HG03469 (cell line): ENCODE results near the gene UNC45A.
"Not testable (repeated sequence)": the region's sequence is repeated elsewhere in the genome, so short reads cannot be mapped to it uniquely, and the experiment has no call there.

Source experiments
- ATAC-seq: cut with Tn5 transposase; IDR thresholded peaks from one replicate; pipeline ENCODE4 v1.9.1; 2021; ENCODE audit warnings: mild to moderate bottlenecking, moderate library complexity, moderate number of reproducible peaks; ENCODE audit not compliant: unreplicated experiment

UNC45A gene

GRCh38 chr15:90902840-90903732, 32.0 kb upstream of the UNC45A start, which contains the start of gene MAN2A2:
TSS of gene MAN2A2 (plus strand) at chr15:90903302. CDS start at chr15:90904208, 906 bp downstream.
- ATAC-seq = peak; percentile 38

- ATAC-seq = no peak
Measured at GRCh38 chr15:90903733-90904536, 31.1 kb upstream of the UNC45A start.

GRCh38 chr15:90904746-90905145, 30.3 kb upstream of the UNC45A start:
- no peak for ATAC-seq

GRCh38 chr15:90905306-90906180, 29.5 kb upstream of the UNC45A start:
- ATAC-seq = no peak

- no peak for ATAC-seq
Measured at GRCh38 chr15:90906181-90906849, 28.8 kb upstream of the UNC45A start.

- ATAC-seq = no peak
Measured at GRCh38 chr15:90907051-90907660, 27.9 kb upstream of the UNC45A start.

GRCh38 chr15:90907838-90908507, 27.1 kb upstream of the UNC45A start:
- ATAC-seq = no peak

- not testable (repeated sequence) for ATAC-seq
Measured at GRCh38 chr15:90909449-90909848, 25.6 kb upstream of the UNC45A start.

GRCh38 chr15:90909976-90910375, 25.1 kb upstream of the UNC45A start:
- ATAC-seq = no peak

- ATAC-seq = no peak
Measured at GRCh38 chr15:90910441-90911301, 24.4 kb upstream of the UNC45A start.

GRCh38 chr15:90911302-90911623, 23.8 kb upstream of the UNC45A start:
- no peak for ATAC-seq

- no peak for ATAC-seq
Measured at GRCh38 chr15:90911906-90912769, 22.9 kb upstream of the UNC45A start.

GRCh38 chr15:90912770-90913075, 22.4 kb upstream of the UNC45A start:
- no peak for ATAC-seq

- no peak for ATAC-seq
Measured at GRCh38 chr15:90913398-90913944, 21.6 kb upstream of the UNC45A start.

GRCh38 chr15:90914305-90915080, 20.6 kb upstream of the UNC45A start:
- no peak for ATAC-seq

- ATAC-seq = no peak
Measured at GRCh38 chr15:90915216-90915807, 19.8 kb upstream of the UNC45A start.
